Fibroblast of lung (primary cell): ENCODE data around the gene PHF19. TPM values are rescaled to one million over a fixed set of nuclear protein-coding genes. Genes with fewer than 3 reads are reported as not detected.

Experiments
- DNase-seq, 2 donors: peaks; one replicate each; pipeline versions ENCODE4 v3.0.0 to v3.0.0-alpha.2; 2010; ENCODE audit warnings: low read depth in 2 of 2
- H2AFZ ChIP-seq: 2 replicates; pipeline ENCODE4 v1.5.1; 2012; ENCODE audit warnings: low read length, control low read depth, inconsistent platforms
- H3K27ac ChIP-seq: 2 replicates; pipeline ENCODE4 v1.5.1; 2011; ENCODE audit warnings: low read length, control low read depth; ENCODE audit not compliant: insufficient read depth
- H3K27me3 ChIP-seq: 2 replicates; pipeline ENCODE4 v1.5.1; 2011; ENCODE audit warnings: mild to moderate bottlenecking, low read length; ENCODE audit not compliant: control insufficient read depth, insufficient read depth
- H3K36me3 ChIP-seq: 2 replicates; pipeline ENCODE4 v1.5.1; 2011; ENCODE audit warnings: low read length; ENCODE audit not compliant: control insufficient read depth, insufficient read depth
- H3K4me1 ChIP-seq: 2 replicates; pipeline ENCODE4 v1.5.1; 2011; ENCODE audit warnings: low read length; ENCODE audit not compliant: control insufficient read depth, insufficient read depth; ENCODE audit errors: extremely low read depth
- H3K4me2 ChIP-seq: 2 replicates; pipeline ENCODE4 v1.5.1; 2011; ENCODE audit warnings: low read length, control low read depth; ENCODE audit not compliant: insufficient read depth; ENCODE audit errors: extremely low read depth
- H3K4me3 ChIP-seq, 4 experiments: fragments of 200-600 bp in 1 of 4; sonication (generic) in 1 of 4; replicated peaks in 1 of 4; 2 replicates each; pipeline ENCODE4 v1.5.1; 2011 to 2016; ENCODE audit warnings: low read length in 4 of 4, low read depth in 3 of 4, mild to moderate bottlenecking in 3 of 4, control low read depth in 2 of 4, inconsistent platforms in 1 of 4, mixed read lengths in 1 of 4; ENCODE audit not compliant: insufficient read depth in 1 of 4; ENCODE audit errors: control extremely low read depth in 1 of 4
- H3K79me2 ChIP-seq: 2 replicates; pipeline ENCODE4 v1.5.1; 2012; ENCODE audit warnings: mild to moderate bottlenecking, low read length, inconsistent platforms; ENCODE audit not compliant: control insufficient read depth, insufficient read depth
- H3K9ac ChIP-seq: 2 replicates; pipeline ENCODE4 v1.5.1; 2011; ENCODE audit warnings: mild to moderate bottlenecking, low read length, control low read depth; ENCODE audit not compliant: insufficient read depth
- H3K9me3 ChIP-seq: 2 replicates; pipeline ENCODE4 v1.5.1; 2012; ENCODE audit warnings: low read depth, low read length; ENCODE audit not compliant: control insufficient read depth, insufficient read depth
- H4K20me1 ChIP-seq: 2 replicates; pipeline ENCODE4 v1.5.1; 2011; ENCODE audit warnings: low read length; ENCODE audit not compliant: control insufficient read depth, insufficient read depth; ENCODE audit errors: extremely low read depth
- EZH2 ChIP-seq: IDR thresholded peaks from 2 replicates; pipeline ENCODE4 v1.5.1; 2012; ENCODE audit warnings: low read length, control low read depth, mild to moderate bottlenecking; ENCODE audit errors: missing control alignments
- polyA plus RNA-seq, 2 donors: library from polyadenylated mRNA; depleted of rRNA in 1 of 2; stranded (reverse) in 1 of 2; unstranded in 1 of 2; fragments of >200 nt; gene quantifications; 2 replicates each; pipeline ENCODE4 v1.2.1, GENCODE V29; 2011 to 2012; ENCODE audit warnings: missing spikeins in 1 of 2
- total RNA-seq: library from RNA; depleted of rRNA; stranded (reverse); fragments of >200 nt; gene quantifications from 2 replicates; pipeline ENCODE4 v1.2.1, GENCODE V29; 2014
- TF ChIP-seq, protein P1 (sequence below), 2 donors: IDR thresholded peaks in 1 of 2; conservative IDR thresholded peaks in 1 of 2; 1 replicate in 1 of 2; 2 replicates in 1 of 2; pipeline ENCODE4 v1.5.1; 2011 to 2012; ENCODE audit warnings: low read length in 2 of 2, control low read depth in 1 of 2, inconsistent platforms in 1 of 2, low read depth in 1 of 2, mild to moderate bottlenecking in 1 of 2

Gene PHF19
- total and polyA plus RNA-seq, 2 donors (not counting 1 experiment from before 2014, with no cell fraction given) = 21.4 to 38.3 TPM

DNA sequence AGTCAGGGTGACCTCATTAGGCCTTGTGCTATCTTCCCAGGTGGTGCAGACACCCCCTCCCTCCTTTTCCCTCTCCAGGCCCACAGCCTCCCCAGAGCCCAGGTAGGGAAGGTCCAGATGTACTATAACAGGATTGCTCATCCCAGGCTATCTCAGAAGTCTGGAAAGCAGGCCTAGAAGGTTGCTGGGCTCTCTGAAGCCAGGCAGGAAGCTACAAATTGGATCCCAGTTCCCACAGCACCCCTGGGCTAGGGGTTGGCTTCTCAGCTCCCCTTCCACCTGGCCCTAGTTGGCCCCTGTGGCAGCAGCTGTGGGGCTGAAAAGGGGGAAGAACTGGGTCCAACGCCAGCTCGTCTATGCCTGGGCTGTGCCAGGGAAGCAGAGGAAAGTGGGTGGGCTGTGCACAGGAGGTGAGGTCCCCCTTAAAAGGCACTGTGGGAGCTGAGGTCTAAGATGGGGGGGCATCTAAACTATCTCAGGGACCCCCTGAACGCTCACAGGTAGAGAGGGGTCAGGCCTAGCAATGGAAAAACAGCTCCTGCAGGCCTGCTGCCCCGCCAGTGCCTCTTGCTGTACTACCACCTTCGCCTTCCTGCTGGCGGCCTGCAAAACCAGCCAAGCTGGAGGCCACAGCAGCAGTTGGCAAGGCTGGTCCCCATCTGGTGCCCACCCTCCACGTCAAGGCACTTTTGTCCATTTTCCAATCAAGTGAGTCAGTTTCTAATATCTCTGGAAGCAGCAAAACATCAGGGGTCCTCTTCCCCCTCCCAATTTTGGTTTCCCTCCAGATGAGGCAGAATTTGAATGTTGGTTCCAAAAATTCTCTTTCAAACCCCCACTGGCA, 20.9 kb downstream of the PHF19 start:
- H3K9me3 ChIP-seq = no peaks in the 10 kb centered on the region
- H3K79me2 ChIP-seq = no peaks in the 10 kb centered on the region
- no peak overlapping the region for H3K27ac ChIP-seq

DNA sequence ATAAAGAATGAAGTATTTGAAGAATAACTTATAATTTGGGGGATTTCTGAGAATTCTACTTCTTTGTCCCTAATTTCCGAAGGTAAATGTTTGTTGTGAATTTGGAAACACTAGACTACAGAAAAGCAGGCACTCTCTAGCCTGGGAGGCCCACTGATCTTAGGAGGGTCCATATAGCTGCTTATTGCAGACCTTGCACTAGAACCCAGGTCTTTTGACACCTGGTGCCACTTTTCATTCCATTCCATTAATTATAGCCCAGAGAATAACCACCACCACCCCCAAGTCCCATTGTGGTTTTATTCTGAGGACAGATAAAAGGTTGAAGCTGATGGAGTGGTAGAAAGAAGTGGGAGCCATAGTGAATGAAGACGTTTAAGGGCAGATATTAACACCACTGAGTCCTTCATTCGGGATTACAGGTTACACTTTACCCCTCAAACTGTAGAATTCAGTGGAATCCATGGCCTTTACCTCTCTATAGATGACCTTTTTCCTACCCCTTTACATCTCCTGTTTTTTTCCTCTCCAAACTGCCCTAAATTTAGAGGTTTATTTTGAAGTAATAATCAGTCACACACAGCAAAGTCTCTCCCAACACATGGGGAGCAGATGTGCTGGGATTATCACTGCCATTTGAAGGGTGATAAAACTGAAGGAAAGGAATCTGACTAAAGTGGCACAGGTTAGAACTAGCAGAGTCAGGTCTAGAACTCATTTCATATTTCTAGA, 22.2 kb downstream of the PHF19 start:
- TF ChIP-seq, protein P1, sequence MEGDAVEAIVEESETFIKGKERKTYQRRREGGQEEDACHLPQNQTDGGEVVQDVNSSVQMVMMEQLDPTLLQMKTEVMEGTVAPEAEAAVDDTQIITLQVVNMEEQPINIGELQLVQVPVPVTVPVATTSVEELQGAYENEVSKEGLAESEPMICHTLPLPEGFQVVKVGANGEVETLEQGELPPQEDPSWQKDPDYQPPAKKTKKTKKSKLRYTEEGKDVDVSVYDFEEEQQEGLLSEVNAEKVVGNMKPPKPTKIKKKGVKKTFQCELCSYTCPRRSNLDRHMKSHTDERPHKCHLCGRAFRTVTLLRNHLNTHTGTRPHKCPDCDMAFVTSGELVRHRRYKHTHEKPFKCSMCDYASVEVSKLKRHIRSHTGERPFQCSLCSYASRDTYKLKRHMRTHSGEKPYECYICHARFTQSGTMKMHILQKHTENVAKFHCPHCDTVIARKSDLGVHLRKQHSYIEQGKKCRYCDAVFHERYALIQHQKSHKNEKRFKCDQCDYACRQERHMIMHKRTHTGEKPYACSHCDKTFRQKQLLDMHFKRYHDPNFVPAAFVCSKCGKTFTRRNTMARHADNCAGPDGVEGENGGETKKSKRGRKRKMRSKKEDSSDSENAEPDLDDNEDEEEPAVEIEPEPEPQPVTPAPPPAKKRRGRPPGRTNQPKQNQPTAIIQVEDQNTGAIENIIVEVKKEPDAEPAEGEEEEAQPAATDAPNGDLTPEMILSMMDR (conservative IDR thresholded peaks at IDR 0.05 in 1 of 2, IDR thresholded peaks at IDR 0.05 in 1 of 2; ENCODE audit: low read depth in 1 of 2, low read length in 2 of 2) = no peak
- TF ChIP-seq EZH2 = no peak
- Histone ChIP-seq H2AFZ (no peak overlapping the region), H3K9ac (no peak overlapping the region), H3K79me2 (no peaks in the 10 kb centered on the region), H3K27me3 (no peaks in the 10 kb centered on the region), H3K9me3 (no peaks in the 10 kb centered on the region), H3K36me3 (peaks cover 4% of the 10 kb centered on the region), H3K27ac (no peak overlapping the region), H3K4me2 (no peak overlapping the region), H3K4me1 (no peaks in the 10 kb centered on the region), H4K20me1 (no peaks in the 10 kb centered on the region), H3K4me3 (no peak overlapping the region)
- DNase-seq = no peak

More for the DNA sequence above, 20.9 kb downstream of the PHF19 start:
- H3K4me2 ChIP-seq = no peak overlapping the region
- H4K20me1 ChIP-seq = no peaks in the 10 kb centered on the region
- peaks cover 13% of the 10 kb centered on the region for H3K36me3 ChIP-seq
- DNase-seq = no peak
- no peak overlapping the region for H3K9ac ChIP-seq
- H3K4me3 ChIP-seq = no peak overlapping the region
- TF ChIP-seq, protein P1 (conservative IDR thresholded peaks at IDR 0.05 in 1 of 2, IDR thresholded peaks at IDR 0.05 in 1 of 2; ENCODE audit: low read depth in 1 of 2, low read length in 2 of 2) = no peak
- TF ChIP-seq EZH2 = no peak
- no peak overlapping the region for H2AFZ ChIP-seq
- no peaks in the 10 kb centered on the region for H3K27me3 ChIP-seq
- no peaks in the 10 kb centered on the region for H3K4me1 ChIP-seq

DNA sequence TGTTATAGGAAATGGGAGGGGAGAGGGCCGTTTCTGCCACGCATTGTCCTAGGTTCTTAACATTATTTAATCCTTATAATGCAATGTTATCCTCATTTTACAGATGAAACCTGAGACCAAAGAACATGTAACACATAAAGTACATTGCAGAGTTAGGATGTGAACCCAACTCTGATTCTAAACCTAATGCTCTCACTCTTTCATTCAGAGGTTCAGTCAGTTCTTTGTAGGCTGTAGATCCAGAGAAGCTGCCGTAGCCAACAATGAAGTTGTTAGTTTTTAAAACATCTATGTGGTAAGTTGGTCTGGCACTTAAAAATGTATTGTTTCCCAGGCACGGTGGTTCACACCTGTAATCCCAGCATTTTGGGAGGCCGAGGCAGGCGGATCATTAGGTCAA, 23.8 kb downstream of the PHF19 start:
- no peak for TF ChIP-seq EZH2
- TF ChIP-seq, protein P1 (conservative IDR thresholded peaks at IDR 0.05 in 1 of 2, IDR thresholded peaks at IDR 0.05 in 1 of 2; ENCODE audit: low read depth in 1 of 2, low read length in 2 of 2) = no peak
- H3K9me3 ChIP-seq = no peaks in the 10 kb centered on the region
- H3K27me3 ChIP-seq = no peaks in the 10 kb centered on the region
- H3K79me2 ChIP-seq = no peaks in the 10 kb centered on the region
- H3K4me2 ChIP-seq = no peak overlapping the region
- H2AFZ ChIP-seq = no peak overlapping the region
- no peak overlapping the region for H3K27ac ChIP-seq
- H3K4me1 ChIP-seq = no peaks in the 10 kb centered on the region
- no peaks in the 10 kb centered on the region for H3K36me3 ChIP-seq
- no peak overlapping the region for H3K9ac ChIP-seq
- no peak for DNase-seq
- H3K4me3 ChIP-seq = no peak overlapping the region
- H4K20me1 ChIP-seq = no peaks in the 10 kb centered on the region
